ENCODE data around the gene SHISA6.

SHISA6 gene

DNA sequence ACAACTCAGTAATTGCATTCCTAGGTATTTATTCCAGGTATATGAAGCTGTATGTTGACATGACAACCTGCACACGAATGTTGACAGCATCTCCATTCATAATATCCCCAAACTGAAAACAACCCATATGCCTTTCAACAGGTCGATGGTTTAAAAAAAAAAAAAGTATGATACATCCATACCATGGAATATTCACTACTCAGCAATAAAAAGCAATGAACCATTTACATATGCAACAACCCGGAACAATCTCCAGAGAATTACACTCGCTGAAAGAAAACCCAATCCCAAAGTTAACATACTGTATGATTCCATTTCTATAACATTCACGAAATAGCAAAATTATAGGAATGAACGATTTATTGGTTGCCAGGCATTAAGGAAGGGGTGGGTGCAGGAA, 304.0 kb downstream of the SHISA6 start:
- DNase-seq (ENCODE audit: low read depth) = no peak

DNA sequence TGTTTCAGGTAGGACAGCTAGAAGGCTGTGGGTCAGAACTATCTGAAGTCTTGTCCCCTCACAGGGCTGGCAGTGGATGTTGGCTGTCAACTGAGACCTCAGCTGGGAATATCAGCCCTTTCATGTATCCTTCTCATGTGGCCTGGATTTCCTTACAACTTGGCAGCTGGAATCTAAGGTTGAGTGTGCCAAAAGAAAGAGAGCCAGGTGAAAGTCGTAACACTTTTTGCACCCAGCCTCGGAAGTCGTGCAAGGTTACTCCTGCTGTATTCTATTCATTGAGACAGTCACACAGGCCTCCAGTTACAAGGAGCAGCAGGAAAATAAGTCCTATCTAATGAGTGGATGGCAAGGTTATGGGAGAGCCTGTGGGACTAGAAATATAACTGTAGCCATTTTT, 304.7 kb downstream of the SHISA6 start:
- DNase-seq (ENCODE audit: low read depth) = no peak

DNA sequence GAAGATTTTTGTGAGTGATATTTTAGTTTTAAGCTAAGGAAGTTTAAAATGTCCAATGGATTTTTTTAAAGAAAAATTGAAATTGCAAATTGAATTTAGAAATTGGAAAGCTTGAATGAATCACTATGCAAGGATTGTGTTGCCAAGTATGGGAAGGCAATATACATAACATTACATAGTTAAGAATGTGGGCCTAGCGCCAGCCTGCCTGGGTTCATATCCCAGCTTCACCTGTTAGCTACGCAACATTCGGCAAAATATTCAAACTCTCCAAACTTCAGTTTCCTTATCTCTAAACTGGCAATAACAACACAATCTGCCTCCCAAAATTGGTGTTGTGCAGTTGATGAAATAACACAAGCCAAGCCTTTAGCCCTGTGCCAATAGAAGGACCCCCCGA, 306.8 kb downstream of the SHISA6 start:
- DNase-seq (ENCODE audit: low read depth) = no peak

DNA sequence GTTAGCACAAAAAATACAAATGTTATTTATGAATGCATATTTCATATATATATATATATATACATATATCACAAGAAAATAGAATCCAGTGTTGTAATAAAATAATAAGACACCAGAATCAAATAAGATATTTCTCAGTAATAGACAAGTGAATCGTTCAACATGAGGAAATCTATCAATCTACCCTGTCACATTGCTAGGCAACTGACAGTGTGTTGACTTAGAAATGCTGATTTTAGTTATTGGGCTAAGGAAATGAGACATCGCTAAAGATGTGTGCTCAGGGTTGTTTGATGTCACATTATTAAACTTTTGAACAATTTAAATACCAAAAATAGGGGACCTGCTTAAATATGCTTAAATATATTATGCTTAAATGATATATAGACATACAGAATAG, 307.4 kb downstream of the SHISA6 start:
- DNase-seq (ENCODE audit: low read depth) = no peak

DNA sequence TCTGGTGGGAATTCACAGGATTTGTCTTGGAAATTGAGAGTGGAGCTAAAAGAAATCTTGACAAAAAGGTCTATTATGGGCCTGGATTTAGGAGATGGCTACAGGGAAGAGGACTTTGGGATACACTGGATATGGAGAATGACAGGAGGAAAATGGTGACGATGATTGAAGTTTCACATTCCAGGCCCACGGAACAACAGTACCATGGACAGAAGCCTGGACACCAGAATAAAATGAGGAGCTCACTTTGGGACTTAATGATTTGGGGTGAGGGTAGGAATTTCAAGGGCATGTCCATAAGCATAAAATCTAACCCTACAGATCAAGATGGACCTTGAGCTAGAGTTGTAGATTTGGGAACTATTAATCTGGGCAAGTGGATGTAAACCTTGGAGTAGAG, 309.4 kb downstream of the SHISA6 start:
- no peak for DNase-seq (ENCODE audit: low read depth)

DNA sequence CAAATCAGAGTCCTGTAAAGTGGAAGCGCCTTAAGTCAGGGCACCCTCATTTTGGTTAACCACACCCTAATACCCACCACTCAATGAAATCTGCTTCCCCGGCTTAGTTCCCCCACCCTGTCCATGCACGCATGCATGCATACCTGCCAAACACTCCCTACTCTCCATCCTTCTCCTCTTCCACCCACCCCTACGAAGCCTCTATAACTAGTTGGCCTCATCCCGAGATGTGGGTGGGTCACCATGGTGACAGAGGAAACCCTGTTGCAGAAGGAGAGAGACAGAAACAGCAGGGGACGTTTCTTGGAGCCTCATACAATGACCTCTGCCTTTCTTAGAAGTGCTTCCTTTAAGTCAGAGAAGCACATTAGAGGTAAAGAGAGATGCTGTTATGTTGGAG, 310.4 kb downstream of the SHISA6 start:
- DNase-seq (ENCODE audit: low read depth) = no peak

DNA sequence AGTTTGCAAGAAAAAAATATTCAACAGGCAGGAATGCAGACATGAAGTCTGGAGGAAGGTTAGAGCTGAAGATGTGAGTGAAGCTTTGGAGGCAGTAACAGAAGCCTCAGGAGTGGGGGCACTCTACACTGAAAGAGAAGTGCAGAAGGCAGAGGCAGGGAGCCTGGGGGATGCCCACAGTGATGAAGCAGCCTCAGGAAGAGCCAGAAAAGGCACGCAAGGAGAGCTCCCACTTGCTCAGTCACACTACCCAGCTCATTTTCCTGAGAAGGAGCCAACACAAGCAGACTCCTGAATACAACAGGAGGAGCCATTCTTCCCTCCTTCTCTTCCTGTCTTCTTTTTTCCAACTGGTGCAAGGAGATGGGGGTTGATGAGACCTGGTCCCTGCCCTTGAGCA, 312.1 kb downstream of the SHISA6 start:
- DNase-seq (ENCODE audit: low read depth) = no peak

DNA sequence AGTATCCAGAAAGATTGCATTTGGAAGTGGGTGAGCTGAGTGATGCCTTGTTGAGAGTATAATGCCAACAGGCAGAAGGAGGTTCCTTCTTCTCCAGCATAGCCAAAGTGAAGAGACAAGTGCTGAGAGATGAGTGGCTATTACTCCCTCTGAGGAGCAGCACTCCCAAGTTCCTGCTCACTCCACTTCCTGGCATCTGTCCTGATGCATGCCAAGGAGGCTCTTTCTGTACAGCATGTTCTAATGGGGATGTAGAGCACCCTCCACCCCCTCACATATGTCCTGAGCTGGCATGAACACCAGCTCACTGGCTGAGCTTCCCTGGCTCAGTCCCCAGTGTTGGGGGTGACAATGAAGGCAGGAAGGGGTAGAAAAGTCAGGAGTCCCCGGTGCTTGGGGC, 313.0 kb downstream of the SHISA6 start:
- no peak for DNase-seq (ENCODE audit: low read depth)

DNA sequence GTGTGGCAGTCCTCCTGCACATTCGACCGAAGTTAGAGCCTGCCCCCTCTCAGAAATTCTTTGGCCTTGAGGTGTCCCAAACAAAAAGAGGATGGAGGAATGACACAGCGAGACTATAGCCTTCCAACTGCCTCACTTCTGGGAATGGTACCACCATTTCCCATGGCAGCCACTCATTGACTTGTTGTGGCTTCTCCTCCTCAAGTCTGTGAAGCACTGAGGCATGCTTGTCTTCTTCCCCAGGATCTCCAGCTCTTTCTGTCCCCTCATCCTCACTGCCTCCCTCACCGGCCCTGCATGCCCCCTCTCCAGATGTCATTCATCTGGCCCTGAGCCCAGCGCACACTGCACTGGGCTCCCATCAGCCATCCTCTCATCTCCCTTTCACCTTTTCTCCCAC, 313.5 kb downstream of the SHISA6 start:
- no peak for DNase-seq (ENCODE audit: low read depth)

DNA sequence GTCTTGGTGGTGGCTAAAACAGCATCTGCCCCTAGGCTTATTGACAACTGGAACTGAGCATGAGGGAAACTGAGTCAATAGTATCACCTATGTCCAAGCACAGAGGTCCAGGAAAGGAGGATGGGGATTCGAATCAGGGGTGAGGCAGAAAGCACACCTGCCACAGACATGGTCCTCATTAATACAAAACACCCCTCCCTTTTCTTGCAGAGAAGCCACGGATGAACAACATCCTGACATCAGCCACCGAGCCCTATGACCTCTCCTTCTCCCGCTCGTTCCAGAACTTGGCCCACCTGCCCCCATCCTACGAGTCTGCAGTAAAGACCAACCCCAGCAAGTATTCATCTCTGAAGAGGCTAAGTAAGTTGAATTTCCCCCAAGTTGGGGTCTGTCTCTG, 314.5 kb downstream of the SHISA6 start:
- no peak for DNase-seq (ENCODE audit: low read depth)

DNA sequence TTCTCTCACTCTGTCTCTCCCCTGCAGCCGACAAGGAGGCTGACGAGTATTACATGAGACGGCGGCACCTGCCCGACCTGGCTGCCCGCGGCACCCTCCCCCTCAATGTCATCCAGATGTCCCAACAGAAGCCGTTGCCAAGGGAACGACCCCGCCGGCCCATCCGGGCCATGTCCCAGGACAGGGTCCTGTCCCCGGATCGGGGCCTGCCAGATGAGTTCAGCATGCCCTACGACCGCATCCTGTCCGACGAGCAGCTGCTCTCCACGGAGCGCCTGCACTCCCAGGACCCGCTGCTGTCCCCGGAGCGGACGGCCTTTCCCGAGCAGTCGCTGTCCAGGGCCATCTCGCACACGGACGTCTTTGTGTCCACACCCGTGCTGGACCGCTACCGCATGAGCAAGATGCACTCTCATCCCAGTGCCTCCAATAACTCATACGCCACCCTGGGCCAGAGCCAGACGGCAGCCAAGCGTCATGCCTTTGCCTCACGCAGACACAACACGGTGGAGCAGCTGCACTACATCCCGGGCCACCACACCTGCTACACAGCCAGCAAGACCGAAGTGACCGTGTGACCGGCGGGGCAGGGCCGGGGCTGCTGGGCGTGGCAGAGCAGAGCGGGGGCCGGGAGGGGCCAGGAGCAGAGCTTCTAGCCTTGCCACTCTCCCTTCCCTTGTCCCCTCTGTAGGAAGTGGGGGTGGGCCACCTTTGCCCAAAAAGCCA, 316.9 kb downstream of the SHISA6 start:
- no peak for DNase-seq (ENCODE audit: low read depth)

DNA sequence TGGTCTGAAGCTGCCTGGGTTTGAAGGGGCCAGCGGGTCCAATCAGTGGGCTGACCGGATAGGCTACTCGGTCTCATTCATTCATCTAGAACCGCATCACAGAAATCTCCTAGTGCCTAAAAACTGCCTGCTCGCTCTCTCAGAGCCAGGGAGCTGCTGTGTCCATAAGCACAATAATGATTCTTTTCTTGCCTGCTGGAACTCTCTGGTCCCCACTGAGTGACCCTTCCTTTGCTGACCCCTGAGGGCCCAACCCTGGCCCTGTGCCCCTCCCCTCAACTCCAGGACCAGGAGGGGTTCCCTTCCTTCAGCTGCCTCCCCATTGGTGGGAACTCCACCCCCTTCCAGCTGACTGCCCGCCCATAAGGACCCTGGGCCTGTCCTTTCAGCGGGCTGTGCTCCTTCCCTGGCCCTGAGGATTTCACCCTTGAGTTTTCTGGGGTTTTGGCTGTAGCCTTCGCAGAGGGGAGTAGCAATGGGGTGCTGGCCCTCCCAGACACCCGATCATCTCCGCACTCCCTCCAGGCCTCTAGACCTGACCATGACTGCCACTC, 317.7 kb downstream of the SHISA6 start:
- no peak for DNase-seq (ENCODE audit: low read depth)

DNA sequence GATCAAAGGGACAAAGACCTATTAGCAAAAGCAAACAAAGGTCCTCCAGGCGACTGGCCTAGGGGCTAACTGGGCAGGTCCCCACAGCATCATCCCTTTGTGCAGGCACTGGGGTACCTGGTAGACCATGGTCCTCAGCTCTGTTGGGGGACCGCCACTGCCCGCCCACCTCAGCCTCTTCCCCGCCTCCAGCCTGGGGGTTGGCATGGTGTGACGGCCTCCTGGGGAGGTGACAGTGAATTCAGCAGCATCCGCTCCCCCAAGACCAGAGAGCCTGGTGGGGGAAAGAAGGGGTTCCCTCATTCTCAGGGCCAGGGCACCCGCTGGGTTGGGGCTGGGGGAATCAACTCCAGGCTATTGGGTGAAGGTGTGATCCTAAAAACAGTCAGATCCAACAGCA, 318.6 kb downstream of the SHISA6 start:
- DNase-seq (ENCODE audit: low read depth) = no peak

DNA sequence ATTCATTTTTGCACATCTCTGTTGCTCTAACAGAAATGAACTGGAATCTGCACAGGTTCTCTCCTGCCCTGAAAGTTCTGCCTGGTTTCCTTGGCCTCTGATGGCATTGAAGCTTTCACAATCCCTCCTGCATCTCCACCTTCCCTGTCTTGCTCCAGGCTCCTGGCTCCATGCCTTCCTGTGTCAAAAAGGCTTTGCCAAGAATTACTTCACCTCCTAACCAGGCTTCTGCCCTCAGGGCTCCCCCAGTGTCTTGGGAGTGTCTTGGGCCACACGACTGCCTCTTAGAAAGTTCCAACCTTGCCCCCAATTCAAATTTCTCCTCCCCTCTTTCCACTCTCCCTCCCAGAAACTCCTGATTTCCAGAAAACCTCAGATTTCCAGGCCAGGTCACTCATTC, 320.3 kb downstream of the SHISA6 start:
- DNase-seq (ENCODE audit: low read depth) = no peak

DNA sequence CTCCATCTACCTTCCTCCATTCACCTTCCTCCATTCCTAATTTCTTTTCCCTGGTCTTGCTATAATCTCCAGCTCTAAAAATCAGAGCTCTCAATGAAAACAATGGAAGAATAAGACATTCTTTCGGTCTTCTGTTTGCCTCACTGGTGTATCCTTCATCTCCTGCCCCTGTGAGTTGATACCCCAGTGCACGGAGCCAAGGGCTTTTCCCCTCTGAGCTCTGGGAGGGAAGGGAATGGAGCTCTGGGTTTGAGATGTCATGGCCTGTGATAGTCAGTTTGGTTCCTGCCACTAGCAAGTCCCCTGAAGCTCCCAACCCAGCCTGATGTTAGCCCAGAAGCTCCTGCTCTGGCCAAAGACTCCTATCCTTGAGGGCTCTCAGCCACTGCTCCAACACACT, 320.7 kb downstream of the SHISA6 start:
- DNase-seq (ENCODE audit: low read depth) = no peak

DNA sequence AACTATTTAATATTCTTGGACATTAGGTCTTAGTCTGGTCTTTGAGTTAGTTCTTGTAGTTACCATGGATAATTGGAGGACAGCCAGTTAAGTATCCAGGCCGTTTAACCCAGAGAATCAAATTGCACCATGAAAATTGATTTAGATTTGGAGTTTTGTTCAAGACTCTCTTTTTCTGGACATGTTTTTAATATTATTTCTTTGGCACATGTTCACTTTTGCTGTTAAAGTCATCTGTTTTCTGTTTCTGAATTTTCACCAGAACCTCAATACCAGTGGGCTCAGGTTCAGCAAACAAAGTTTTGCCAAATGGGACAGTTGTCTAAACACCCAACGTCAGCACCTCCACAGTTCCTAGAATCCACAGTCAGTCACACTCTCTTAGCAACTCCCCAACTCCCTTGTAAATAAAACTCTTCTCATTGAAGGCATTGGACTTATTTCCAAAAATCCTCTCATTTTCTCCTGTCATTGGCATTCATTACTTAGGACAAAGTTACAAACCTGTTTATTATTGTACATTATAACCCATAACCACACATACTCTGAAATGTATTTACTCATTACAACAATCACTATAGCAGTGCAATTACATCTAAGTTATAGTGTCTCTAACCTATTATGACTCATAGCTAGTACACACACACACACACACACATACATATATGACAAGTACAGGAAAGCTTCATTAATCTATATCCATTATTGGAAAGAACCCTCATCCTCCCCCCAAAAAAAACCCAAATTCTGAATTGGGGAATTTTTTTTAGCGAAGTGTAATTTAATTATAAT, 323.8 kb downstream of the SHISA6 start:
- no peak for DNase-seq (ENCODE audit: low read depth)

DNA sequence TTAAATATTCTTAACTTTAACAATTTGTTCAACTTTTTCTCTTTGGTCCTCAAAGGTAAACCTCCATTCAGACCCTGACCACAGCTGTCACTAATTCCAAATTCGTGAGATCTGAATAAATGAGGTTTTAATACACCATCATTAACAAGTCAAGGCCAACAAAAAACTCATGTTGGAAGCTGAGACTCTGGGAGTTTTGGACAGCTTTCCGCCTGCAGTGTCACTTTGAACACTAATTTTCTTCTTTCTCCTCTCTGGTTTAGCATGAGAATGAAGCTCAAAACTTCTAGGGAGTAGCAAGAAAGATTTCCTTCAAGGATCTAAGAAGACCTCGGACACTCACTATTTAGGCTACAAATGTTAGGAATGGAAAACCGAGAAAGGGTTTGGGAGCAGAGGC, 324.6 kb downstream of the SHISA6 start:
- DNase-seq (ENCODE audit: low read depth) = no peak

DNA sequence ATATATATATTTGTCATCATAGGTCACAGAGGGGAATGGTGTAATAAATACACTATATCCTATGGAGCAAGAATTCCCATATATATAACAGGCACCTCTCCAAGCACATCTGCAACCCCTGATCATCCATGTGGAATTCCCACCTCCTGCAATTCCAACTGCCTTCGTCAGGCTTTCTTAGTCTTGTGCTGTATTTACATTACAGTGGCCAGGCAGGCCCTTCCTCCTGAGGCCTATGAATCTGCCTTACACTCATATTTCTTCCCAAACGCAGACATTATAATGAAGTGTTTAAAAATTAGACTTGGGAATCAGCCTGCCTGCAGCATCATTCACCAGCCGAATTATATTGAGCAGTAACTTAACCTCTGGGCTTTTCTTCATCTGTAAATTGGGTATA, 338.0 kb downstream of the SHISA6 start:
- DNase-seq (ENCODE audit: low read depth) = no peak

DNA sequence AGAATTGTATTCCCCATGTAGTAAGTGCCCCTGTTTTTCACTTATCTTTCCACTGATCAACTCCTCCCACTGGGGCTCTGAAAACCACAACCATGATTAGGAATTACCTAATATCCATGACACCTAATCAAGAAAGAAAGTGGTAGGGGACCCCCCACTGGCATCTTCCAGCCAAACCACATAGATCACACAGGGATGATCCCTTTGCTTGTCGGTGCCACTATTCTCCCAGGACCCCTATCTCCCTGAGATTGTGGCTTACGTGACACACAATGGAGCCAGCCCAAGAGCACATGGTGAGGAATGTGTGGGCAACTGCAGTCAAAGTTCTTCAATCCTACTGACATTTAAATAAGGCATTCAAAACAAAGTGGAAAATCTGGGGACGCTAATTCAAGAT, 339.7 kb downstream of the SHISA6 start:
- no peak for DNase-seq (ENCODE audit: low read depth)

DNA sequence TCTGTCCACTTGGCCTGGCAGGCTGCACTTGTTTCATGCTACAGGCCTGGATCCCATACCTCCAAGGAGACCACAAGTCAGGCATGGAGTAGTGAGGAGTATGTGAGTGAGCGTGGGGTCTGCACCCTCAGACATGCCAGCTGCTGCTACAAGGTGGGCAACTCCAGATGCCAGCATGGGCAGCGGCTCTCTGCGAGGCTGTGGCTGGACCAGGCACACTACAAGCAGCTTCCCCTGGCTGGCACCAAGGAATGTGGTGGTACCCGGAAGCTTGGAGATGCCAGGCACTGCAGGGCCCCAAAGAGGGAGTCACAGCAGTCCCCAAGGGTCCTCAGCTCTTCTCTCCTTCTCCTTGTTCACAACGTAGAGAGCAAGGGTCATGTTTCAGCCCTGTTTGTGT, 341.2 kb downstream of the SHISA6 start:
- DNase-seq (ENCODE audit: low read depth) = no peak

DNA sequence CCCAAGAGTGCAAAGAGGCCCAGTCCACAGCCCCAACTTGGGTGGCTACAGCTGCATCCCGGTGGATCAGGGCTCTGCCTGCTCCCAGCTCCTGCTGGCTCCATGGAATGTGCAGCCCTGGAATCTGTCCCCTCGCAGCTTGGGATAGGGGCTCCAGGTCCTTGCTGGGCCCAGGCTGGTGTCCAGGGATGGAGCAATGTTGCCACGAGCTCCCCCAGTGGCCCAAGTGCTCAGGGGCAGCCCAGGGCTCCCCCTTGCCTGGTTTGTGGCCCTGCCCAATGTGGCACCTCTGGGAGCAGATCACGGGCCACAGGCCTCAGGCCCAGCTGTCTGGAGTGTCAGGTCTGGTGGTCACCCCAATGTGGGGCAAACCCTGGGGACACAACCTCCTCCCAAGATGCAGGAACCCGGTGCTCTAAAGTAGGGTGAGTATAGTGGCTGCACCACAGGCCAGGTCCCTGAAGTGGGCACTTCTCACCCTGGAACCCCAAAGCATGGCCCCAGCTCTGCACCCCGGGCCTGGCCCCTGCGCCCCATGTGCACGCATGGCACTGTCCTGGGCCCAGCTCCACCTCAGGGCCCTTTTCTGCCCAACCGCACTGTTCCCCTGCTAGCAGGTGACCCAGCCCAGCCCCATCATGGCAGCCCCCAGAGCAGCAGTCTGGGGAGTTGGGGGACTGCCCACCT, 342.4 kb downstream of the SHISA6 start:
- DNase-seq (ENCODE audit: low read depth) = no peak

DNA sequence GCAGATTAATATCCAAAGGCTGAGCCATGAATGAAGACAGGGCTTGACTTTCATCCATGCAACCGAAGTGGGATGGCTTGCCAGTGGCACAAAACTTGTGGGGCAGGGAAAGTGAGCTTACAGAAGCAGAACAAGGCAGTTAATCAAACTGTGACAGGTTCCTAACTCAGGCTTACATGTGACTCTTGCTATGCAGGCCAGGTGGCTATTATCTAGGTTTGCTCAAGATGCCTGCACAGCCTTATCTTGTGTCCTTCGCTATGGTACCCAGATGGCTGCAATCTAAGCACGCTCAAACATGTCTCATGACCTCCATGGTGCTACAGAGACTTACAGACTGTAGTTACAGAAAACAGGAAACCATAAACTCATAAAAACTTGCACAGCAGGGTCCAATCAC, 348.7 kb downstream of the SHISA6 start:
- no peak for DNase-seq (ENCODE audit: low read depth)

All from stimulated activated CD8-positive, alpha-beta memory T cell treated with anti-CD3 and anti-CD28 coated beads, Interleukin-12 subunit alpha, Interleukin-12 subunit beta, amount 100 ng/mL, for 1 hour (primary cell).